ENCODE data around the gene PLAAT4.
"Not testable (repeated sequence)": the region's sequence is repeated elsewhere in the genome, so short reads cannot be mapped to it uniquely, and the experiment has no call there.

The PLAAT4 gene

GRCh38 chr11:63518548-63518947, 18.1 kb upstream of the PLAAT4 start:
- no peaks in the 10 kb centered on the region; the same call in 1 of the 2 replicates for H3K27me3 ChIP-seq (replicated peaks; ENCODE audit: control insufficient read depth, insufficient read depth, low read length)
- H3K36me3 ChIP-seq (ENCODE audit: control insufficient read depth, insufficient read depth, low read length): no peaks in the 10 kb centered on the region
- DNase-seq (ENCODE audit: extremely low read depth, insufficient read length): no peak
- no peak overlapping the region for H3K4me3 ChIP-seq (replicated peaks; ENCODE audit: low read depth, low read length)
- no peak for TF ChIP-seq CTCF (IDR thresholded peaks at IDR 0.05; ENCODE audit: insufficient read depth, low read length, poor library complexity, severe bottlenecking)

DNA sequence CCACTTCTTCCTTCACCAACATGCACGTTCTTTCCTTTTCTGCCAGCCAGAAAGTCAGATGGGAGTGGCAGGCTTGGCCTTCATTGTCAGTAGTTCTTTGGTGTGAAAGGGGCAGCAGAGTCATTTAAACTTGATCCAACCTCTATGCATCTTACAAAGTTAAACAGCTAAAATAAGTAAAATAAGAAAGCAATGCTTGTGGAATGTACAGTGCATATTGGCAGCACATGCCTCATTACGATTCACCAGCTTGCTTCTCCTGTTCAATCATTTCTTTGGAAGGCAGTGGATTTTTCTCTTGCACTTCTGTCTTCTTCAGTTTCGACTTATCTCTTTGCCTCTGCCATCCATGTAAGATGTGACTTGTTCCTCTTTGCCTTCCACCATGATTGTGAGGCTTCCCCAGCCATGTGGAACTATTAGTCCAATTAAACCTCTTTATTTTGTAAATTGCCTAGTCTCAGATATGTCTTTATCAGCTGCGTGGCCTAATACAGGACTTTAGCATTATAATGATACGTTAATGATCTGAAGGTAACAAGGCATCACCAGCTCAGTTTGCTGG, 15.9 kb upstream of the PLAAT4 start:
- no peak for TF ChIP-seq CTCF (IDR thresholded peaks at IDR 0.05; ENCODE audit: insufficient read depth, low read length, poor library complexity, severe bottlenecking)
- Histone ChIP-seq H3K4me3 (replicated peaks; ENCODE audit: low read depth, low read length) (no peak overlapping the region), H3K27me3 (replicated peaks; ENCODE audit: control insufficient read depth, insufficient read depth, low read length) (no peaks in the 10 kb centered on the region), H3K36me3 (ENCODE audit: control insufficient read depth, insufficient read depth, low read length) (no peaks in the 10 kb centered on the region)
- DNase-seq (ENCODE audit: extremely low read depth, insufficient read length): no peak

GRCh38 chr11:63521896-63522295, 14.7 kb upstream of the PLAAT4 start:
- Histone ChIP-seq H3K27me3 (replicated peaks; ENCODE audit: control insufficient read depth, insufficient read depth, low read length) (no peaks in the 10 kb centered on the region), H3K4me3 (replicated peaks; ENCODE audit: low read depth, low read length) (no peak overlapping the region), H3K36me3 (ENCODE audit: control insufficient read depth, insufficient read depth, low read length) (no peaks in the 10 kb centered on the region)
- no peak for DNase-seq (ENCODE audit: extremely low read depth, insufficient read length)
- TF ChIP-seq CTCF (IDR thresholded peaks at IDR 0.05; ENCODE audit: insufficient read depth, low read length, poor library complexity, severe bottlenecking): no peak

- no peak for TF ChIP-seq CTCF (IDR thresholded peaks at IDR 0.05; ENCODE audit: insufficient read depth, low read length, poor library complexity, severe bottlenecking)
- no peak overlapping the region for H3K4me3 ChIP-seq (replicated peaks; ENCODE audit: low read depth, low read length)
Measured at GRCh38 chr11:63523151-63523550, 13.5 kb upstream of the PLAAT4 start.

DNA sequence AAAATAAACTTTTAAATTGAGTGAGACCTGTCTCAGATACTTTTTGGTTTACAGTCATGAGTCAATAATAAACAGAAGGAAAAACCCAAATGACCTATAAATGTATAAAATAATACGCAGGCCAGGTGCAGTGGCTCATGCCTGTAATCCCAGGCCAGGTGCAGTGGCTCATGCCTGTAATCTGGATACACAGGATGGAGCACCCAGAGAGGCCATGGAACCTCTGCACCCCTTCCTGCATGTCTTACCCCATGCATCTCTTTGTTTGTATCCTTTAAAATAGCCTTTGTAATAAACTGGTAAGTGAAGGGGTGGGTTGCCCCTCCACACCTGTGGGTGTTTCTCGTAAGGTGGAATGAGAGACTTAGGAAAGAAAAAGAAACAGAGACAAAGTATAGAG, 8.9 kb upstream of the PLAAT4 start:
- no peak overlapping the region for H3K4me3 ChIP-seq (replicated peaks; ENCODE audit: low read depth, low read length)
- DNase-seq (ENCODE audit: extremely low read depth, insufficient read length): no peak

More at GRCh38 chr11:63523151-63523550, 13.5 kb upstream of the PLAAT4 start:
- DNase-seq (ENCODE audit: extremely low read depth, insufficient read length): no peak
- Histone ChIP-seq H3K36me3 (ENCODE audit: control insufficient read depth, insufficient read depth, low read length) (no peaks in the 10 kb centered on the region), H3K27me3 (replicated peaks; ENCODE audit: control insufficient read depth, insufficient read depth, low read length) (no peaks in the 10 kb centered on the region)

GRCh38 chr11:63528156-63528555, 8.5 kb upstream of the PLAAT4 start:
- not testable (repeated sequence) for H3K27me3 ChIP-seq (replicated peaks; ENCODE audit: control insufficient read depth, insufficient read depth, low read length); DNase-seq (ENCODE audit: extremely low read depth, insufficient read length); H3K36me3 ChIP-seq (ENCODE audit: control insufficient read depth, insufficient read depth, low read length); H3K4me3 ChIP-seq (replicated peaks; ENCODE audit: low read depth, low read length)

More for the DNA sequence above, 8.9 kb upstream of the PLAAT4 start:
- no peaks in the 10 kb centered on the region for H3K27me3 ChIP-seq (replicated peaks; ENCODE audit: control insufficient read depth, insufficient read depth, low read length)
- TF ChIP-seq CTCF (IDR thresholded peaks at IDR 0.05; ENCODE audit: insufficient read depth, low read length, poor library complexity, severe bottlenecking): no peak
- H3K36me3 ChIP-seq (ENCODE audit: control insufficient read depth, insufficient read depth, low read length): no peaks in the 10 kb centered on the region

DNA sequence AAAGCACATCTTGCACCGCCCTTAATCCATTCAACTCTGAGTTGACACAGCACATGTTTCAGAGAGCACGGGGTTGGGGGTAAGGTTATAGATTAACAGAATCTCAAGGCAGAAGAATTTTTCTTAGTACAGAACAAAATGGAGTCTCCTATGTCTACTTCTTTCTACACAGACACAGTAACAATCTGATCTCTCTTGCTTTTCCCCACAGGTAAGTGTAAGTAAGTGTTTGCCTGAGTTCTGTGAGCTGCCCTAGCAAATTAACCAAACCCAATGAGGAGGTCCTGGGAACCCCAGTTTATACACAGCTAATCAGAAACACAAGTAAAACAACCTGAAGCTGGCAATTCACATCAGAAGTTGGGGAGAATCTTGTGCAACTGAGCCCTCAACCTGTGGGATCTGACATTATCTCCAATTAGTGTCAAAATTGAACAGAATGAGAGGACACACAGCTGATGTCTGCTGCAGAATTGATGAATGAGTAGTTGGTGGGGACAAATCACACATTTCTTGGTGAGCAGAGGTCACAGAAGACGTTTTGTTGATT, 7.8 kb upstream of the PLAAT4 start:
- H3K36me3 ChIP-seq (ENCODE audit: control insufficient read depth, insufficient read depth, low read length); DNase-seq (ENCODE audit: extremely low read depth, insufficient read length); H3K27me3 ChIP-seq (replicated peaks; ENCODE audit: control insufficient read depth, insufficient read depth, low read length); H3K4me3 ChIP-seq (replicated peaks; ENCODE audit: low read depth, low read length): not testable (repeated sequence)

DNA sequence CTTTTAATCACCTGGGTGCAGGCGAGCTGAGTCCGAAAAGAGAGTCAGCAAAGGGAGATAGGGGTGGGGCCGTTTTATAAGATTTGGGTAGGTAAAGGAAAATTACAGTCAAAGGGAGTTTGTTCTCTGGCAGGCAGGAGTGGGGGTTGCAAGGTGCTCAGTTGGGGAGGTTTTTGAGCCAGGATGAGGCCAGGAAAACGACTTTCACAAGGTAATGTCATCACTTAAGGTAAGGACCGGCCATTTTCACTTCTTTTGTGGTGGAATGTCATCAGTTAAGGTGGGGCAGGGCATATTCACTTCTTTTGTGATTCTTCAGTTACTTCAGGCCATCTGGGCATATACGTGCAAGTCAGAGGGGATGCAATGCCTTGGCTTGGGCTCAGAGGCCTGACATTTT, 7.2 kb upstream of the PLAAT4 start:
- not testable (repeated sequence) for DNase-seq (ENCODE audit: extremely low read depth, insufficient read length); H3K36me3 ChIP-seq (ENCODE audit: control insufficient read depth, insufficient read depth, low read length); H3K4me3 ChIP-seq (replicated peaks; ENCODE audit: low read depth, low read length); H3K27me3 ChIP-seq (replicated peaks; ENCODE audit: control insufficient read depth, insufficient read depth, low read length)

All from GM06990 (cell line).